SK-N-SH treated with all-trans-retinoic acid at 6 μM for 48 hours (cell line): Measurements from ENCODE around the gene P2RY10.

ENCODE experiments used
- ATAC-seq: fragments of 200-7000 bp; cut with Tn5 transposase; 3 replicates; pipeline ENCODE4 v1.9.1; 2020; ENCODE audit warnings: mild to moderate bottlenecking, moderate library complexity
- ARNTL ChIP-seq: fragments of 450-650 bp; formaldehyde crosslinking; IDR thresholded peaks from 2 replicates; pipeline ENCODE4 v1.5.0; 2020; ENCODE audit warnings: low read depth, mild to moderate bottlenecking, moderate library complexity, borderline replicate concordance
- BACH2 ChIP-seq: fragments of 250-450 bp; sonication (Bioruptor Pico); IDR thresholded peaks from 2 replicates; pipeline ENCODE4 v1.9.0; 2021; ENCODE audit warnings: mild to moderate bottlenecking, borderline replicate concordance
- CSDC2 ChIP-seq: fragments of 250-450 bp; sonication (Bioruptor Pico); IDR thresholded peaks from 2 replicates; pipeline ENCODE4 v1.5.0; 2020; ENCODE audit warnings: mild to moderate bottlenecking, moderate library complexity
- CSRNP3 ChIP-seq: fragments of 250-450 bp; sonication (Bioruptor Pico); IDR thresholded peaks from 2 replicates; pipeline ENCODE4 v1.5.1; 2021; ENCODE audit warnings: mild to moderate bottlenecking, moderate library complexity
- ESRRG ChIP-seq: fragments of 250-450 bp; sonication (Bioruptor Pico); IDR thresholded peaks from 2 replicates; pipeline ENCODE4 v1.6.1; 2021; ENCODE audit warnings: mild to moderate bottlenecking
- GLIS3 ChIP-seq: fragments of 250-450 bp; sonication (Bioruptor Pico); IDR thresholded peaks from 2 replicates; pipeline ENCODE4 v1.5.0; 2020; ENCODE audit warnings: mild to moderate bottlenecking, moderate library complexity
- ISL1 ChIP-seq: fragments of 250-450 bp; sonication (Bioruptor Pico); IDR thresholded peaks from 2 replicates; pipeline ENCODE4 v2.1.2; 2022; ENCODE audit warnings: mild to moderate bottlenecking, moderate library complexity
- OSR1 ChIP-seq: fragments of 250-450 bp; sonication (Bioruptor Pico); IDR thresholded peaks from 2 replicates; pipeline ENCODE4 v1.8.0; 2022; ENCODE audit warnings: moderate library complexity, mild to moderate bottlenecking, inconsistent platforms
- PPARA ChIP-seq: fragments of 250-450 bp; sonication (Bioruptor Pico); IDR thresholded peaks from 2 replicates; pipeline ENCODE4 v1.5.0; 2020; ENCODE audit warnings: mild to moderate bottlenecking, borderline replicate concordance
- RARB ChIP-seq: fragments of 250-450 bp; sonication (Bioruptor Pico); IDR thresholded peaks from 2 replicates; pipeline ENCODE4 v1.8.0; 2021; ENCODE audit warnings: mild to moderate bottlenecking, moderate library complexity
- SNAI2 ChIP-seq: fragments of 250-450 bp; sonication (Bioruptor Pico); IDR thresholded peaks from 2 replicates; pipeline ENCODE4 v1.5.0; 2020; ENCODE audit warnings: mild to moderate bottlenecking, moderate library complexity
- TCF4 ChIP-seq: fragments of 250-450 bp; sonication (Bioruptor Pico); IDR thresholded peaks from 2 replicates; pipeline ENCODE4 v1.8.0; 2021; ENCODE audit warnings: mild to moderate bottlenecking, moderate library complexity, borderline replicate concordance
- TOX ChIP-seq: fragments of 250-450 bp; sonication (Bioruptor Pico); IDR thresholded peaks from 2 replicates; pipeline ENCODE4 v1.8.0; 2021; ENCODE audit warnings: mild to moderate bottlenecking, moderate library complexity, borderline replicate concordance
- ZC3H10 ChIP-seq: fragments of 250-450 bp; sonication (Bioruptor Pico); IDR thresholded peaks from 2 replicates; pipeline ENCODE4 v1.5.1; 2021; ENCODE audit warnings: mild to moderate bottlenecking, moderate library complexity
- ZFP3 ChIP-seq: fragments of 250-450 bp; sonication (Bioruptor Pico); IDR thresholded peaks from 2 replicates; pipeline ENCODE4 v1.5.0; 2020; ENCODE audit warnings: mild to moderate bottlenecking, moderate library complexity
- ZFP30 ChIP-seq: fragments of 450-650 bp; formaldehyde crosslinking; IDR thresholded peaks from 2 replicates; pipeline ENCODE4 v1.5.0; 2022; ENCODE audit warnings: mild to moderate bottlenecking, moderate library complexity
- ZNF565 ChIP-seq: fragments of 450-650 bp; formaldehyde crosslinking; conservative IDR thresholded peaks from 2 replicates; pipeline ENCODE4 v1.5.0; 2020; ENCODE audit warnings: low read depth, mild to moderate bottlenecking, moderate library complexity
- ZNF70 ChIP-seq: fragments of 450-650 bp; formaldehyde crosslinking; IDR thresholded peaks from 2 replicates; pipeline ENCODE4 v1.5.0; 2020; ENCODE audit warnings: mild to moderate bottlenecking, moderate library complexity
- ZNF8 ChIP-seq: fragments of 450-650 bp; formaldehyde crosslinking; IDR thresholded peaks from 2 replicates; pipeline ENCODE4 v1.5.0; 2020; ENCODE audit warnings: mild to moderate bottlenecking, moderate library complexity
- TF ChIP-seq, protein P1 (sequence below): fragments of 250-450 bp; sonication (Bioruptor Pico); IDR thresholded peaks from 2 replicates; pipeline ENCODE4 v1.5.1; 2020; ENCODE audit warnings: low read depth, mild to moderate bottlenecking, moderate library complexity
- TF ChIP-seq, protein P2 (sequence below): fragments of 250-450 bp; sonication (Bioruptor Pico); IDR thresholded peaks from 2 replicates; pipeline ENCODE4 v1.5.0; 2020; ENCODE audit warnings: mild to moderate bottlenecking, moderate library complexity
- TF ChIP-seq, protein P3 (sequence below): fragments of 250-450 bp; sonication (Bioruptor Pico); IDR thresholded peaks from 2 replicates; pipeline ENCODE4 v1.8.0; 2021; ENCODE audit warnings: low read depth, mild to moderate bottlenecking, moderate library complexity, borderline replicate concordance
- TF ChIP-seq, protein P4 (sequence below): fragments of 250-450 bp; sonication (Bioruptor Pico); IDR thresholded peaks from 2 replicates; pipeline ENCODE4 v1.8.0; 2020; ENCODE audit warnings: mild to moderate bottlenecking, moderate library complexity, borderline replicate concordance

The P2RY10 gene

DNA sequence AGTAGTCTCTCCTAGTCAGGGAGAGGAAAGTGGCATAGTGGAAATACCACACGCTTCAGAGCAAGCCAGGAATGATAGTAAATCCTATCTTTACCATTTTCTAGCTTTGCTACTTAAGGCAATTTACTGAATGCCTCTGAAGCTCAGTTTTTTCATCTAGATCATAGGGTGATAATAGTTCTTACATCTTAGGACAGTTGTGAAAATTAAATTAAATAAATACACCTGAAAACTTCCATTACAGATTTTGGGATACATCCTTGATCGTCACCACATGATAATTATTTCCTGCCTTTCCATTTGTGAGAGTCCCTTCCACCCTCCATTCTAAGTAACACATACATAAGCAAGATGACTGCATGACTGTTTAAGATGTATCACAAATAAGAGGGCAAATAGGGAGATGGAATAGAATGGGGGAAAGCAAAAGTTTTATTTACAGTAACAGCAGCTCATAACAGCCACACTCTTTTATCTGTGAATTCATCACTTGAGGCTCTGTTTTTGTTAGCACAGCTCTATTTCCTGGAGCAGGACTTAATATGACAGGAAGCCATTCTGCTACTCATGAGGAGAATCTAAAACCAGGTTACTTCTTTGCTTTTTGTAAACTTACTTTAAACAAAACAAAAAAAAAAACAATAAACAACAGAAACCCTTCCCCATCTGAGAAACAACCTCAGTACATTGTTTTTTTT lies 13.4 kb downstream of the P2RY10 start:
- no peak for TF ChIP-seq PPARA (CRISPR knock-in tag)
- TF ChIP-seq ZNF565 (CRISPR knock-in tag): no peak
- TF ChIP-seq, protein P1, sequence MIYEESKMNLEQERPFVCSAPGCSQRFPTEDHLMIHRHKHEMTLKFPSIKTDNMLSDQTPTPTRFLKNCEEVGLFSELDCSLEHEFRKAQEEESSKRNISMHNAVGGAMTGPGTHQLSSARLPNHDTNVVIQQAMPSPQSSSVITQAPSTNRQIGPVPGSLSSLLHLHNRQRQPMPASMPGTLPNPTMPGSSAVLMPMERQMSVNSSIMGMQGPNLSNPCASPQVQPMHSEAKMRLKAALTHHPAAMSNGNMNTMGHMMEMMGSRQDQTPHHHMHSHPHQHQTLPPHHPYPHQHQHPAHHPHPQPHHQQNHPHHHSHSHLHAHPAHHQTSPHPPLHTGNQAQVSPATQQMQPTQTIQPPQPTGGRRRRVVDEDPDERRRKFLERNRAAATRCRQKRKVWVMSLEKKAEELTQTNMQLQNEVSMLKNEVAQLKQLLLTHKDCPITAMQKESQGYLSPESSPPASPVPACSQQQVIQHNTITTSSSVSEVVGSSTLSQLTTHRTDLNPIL (CRISPR knock-in tag): no peak
- TF ChIP-seq, all 23 proteins: peak for 0
- no peak for ATAC-seq

- no peak for TF ChIP-seq ESRRG (CRISPR knock-in tag)
- TF ChIP-seq, protein P2, sequence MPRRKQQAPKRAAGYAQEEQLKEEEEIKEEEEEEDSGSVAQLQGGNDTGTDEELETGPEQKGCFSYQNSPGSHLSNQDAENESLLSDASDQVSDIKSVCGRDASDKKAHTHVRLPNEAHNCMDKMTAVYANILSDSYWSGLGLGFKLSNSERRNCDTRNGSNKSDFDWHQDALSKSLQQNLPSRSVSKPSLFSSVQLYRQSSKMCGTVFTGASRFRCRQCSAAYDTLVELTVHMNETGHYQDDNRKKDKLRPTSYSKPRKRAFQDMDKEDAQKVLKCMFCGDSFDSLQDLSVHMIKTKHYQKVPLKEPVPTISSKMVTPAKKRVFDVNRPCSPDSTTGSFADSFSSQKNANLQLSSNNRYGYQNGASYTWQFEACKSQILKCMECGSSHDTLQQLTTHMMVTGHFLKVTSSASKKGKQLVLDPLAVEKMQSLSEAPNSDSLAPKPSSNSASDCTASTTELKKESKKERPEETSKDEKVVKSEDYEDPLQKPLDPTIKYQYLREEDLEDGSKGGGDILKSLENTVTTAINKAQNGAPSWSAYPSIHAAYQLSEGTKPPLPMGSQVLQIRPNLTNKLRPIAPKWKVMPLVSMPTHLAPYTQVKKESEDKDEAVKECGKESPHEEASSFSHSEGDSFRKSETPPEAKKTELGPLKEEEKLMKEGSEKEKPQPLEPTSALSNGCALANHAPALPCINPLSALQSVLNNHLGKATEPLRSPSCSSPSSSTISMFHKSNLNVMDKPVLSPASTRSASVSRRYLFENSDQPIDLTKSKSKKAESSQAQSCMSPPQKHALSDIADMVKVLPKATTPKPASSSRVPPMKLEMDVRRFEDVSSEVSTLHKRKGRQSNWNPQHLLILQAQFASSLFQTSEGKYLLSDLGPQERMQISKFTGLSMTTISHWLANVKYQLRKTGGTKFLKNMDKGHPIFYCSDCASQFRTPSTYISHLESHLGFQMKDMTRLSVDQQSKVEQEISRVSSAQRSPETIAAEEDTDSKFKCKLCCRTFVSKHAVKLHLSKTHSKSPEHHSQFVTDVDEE (CRISPR knock-in tag): no peak
- no peak for TF ChIP-seq CSDC2
- TF ChIP-seq ZNF70 (CRISPR knock-in tag): no peak
- TF ChIP-seq PPARA (CRISPR knock-in tag): no peak
- TF ChIP-seq TCF4 (CRISPR knock-in tag): no peak
- no peak for TF ChIP-seq ARNTL (CRISPR knock-in tag)
- no peak for TF ChIP-seq ISL1
- TF ChIP-seq, protein P3, sequence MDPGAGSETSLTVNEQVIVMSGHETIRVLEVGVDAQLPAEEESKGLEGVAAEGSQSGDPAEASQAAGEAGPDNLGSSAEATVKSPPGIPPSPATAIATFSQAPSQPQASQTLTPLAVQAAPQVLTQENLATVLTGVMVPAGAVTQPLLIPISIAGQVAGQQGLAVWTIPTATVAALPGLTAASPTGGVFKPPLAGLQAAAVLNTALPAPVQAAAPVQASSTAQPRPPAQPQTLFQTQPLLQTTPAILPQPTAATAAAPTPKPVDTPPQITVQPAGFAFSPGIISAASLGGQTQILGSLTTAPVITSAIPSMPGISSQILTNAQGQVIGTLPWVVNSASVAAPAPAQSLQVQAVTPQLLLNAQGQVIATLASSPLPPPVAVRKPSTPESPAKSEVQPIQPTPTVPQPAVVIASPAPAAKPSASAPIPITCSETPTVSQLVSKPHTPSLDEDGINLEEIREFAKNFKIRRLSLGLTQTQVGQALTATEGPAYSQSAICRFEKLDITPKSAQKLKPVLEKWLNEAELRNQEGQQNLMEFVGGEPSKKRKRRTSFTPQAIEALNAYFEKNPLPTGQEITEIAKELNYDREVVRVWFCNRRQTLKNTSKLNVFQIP (CRISPR knock-in tag): no peak
- TF ChIP-seq SNAI2 (CRISPR knock-in tag): no peak
- no peak for TF ChIP-seq ZNF565 (CRISPR knock-in tag)
- TF ChIP-seq RARB (CRISPR knock-in tag): no peak
- TF ChIP-seq, protein P4, sequence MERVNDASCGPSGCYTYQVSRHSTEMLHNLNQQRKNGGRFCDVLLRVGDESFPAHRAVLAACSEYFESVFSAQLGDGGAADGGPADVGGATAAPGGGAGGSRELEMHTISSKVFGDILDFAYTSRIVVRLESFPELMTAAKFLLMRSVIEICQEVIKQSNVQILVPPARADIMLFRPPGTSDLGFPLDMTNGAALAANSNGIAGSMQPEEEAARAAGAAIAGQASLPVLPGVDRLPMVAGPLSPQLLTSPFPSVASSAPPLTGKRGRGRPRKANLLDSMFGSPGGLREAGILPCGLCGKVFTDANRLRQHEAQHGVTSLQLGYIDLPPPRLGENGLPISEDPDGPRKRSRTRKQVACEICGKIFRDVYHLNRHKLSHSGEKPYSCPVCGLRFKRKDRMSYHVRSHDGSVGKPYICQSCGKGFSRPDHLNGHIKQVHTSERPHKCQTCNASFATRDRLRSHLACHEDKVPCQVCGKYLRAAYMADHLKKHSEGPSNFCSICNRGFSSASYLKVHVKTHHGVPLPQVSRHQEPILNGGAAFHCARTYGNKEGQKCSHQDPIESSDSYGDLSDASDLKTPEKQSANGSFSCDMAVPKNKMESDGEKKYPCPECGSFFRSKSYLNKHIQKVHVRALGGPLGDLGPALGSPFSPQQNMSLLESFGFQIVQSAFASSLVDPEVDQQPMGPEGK: no peak
- TF ChIP-seq ZC3H10 (CRISPR knock-in tag): no peak
- no peak for TF ChIP-seq BACH2 (CRISPR knock-in tag)
- TF ChIP-seq, protein P1 (CRISPR knock-in tag): no peak
- no peak for TF ChIP-seq GLIS3
- no peak for TF ChIP-seq ZNF8 (CRISPR knock-in tag)
- no peak for TF ChIP-seq ZFP30 (CRISPR knock-in tag)
- ATAC-seq: no peak
Measured at GRCh38 chrX:78960888-78961287, 15.7 kb downstream of the P2RY10 start.

- no peak for ATAC-seq
- no peak for TF ChIP-seq GLIS3
- no peak for TF ChIP-seq BACH2 (CRISPR knock-in tag)
- no peak for TF ChIP-seq OSR1 (CRISPR knock-in tag)
- TF ChIP-seq CSRNP3: no peak
- TF ChIP-seq TOX (CRISPR knock-in tag): no peak
- no peak for TF ChIP-seq CSDC2
- no peak for TF ChIP-seq ZNF8 (CRISPR knock-in tag)
- no peak for TF ChIP-seq PPARA (CRISPR knock-in tag)
- no peak for TF ChIP-seq TCF4 (CRISPR knock-in tag)
- no peak for TF ChIP-seq ZFP3 (CRISPR knock-in tag)
- TF ChIP-seq ARNTL (CRISPR knock-in tag): no peak
- TF ChIP-seq, protein P1 (CRISPR knock-in tag): no peak
- no peak for TF ChIP-seq RARB (CRISPR knock-in tag)
- TF ChIP-seq ZNF565 (CRISPR knock-in tag): no peak
Measured at GRCh38 chrX:78964598-78964997, 19.4 kb downstream of the P2RY10 start.
